GM12891 (cell line): ENCODE results near the gene ALKBH2. TPM values are rescaled to one million over a fixed set of nuclear protein-coding genes. Genes with fewer than 3 reads are reported as not detected.

ENCODE experiments used
- DNase-seq: peaks from one replicate; pipeline ENCODE4 v3.0.0; 2011; ENCODE audit warnings: low spot score; ENCODE audit not compliant: insufficient read length
- FAIRE-seq: peaks from 2 replicates; lab custom pipeline; 2011; peaks lifted over from hg19 to GRCh38; lab: Jason Lieb, UNC
- PAX5 ChIP-seq: IDR thresholded peaks from 2 replicates; pipeline ENCODE4 v1.6.1; 2011; ENCODE audit warnings: low read length, moderate library complexity, mild to moderate bottlenecking; ENCODE audit not compliant: insufficient read depth, severe bottlenecking
- POLR2A ChIP-seq: IDR thresholded peaks from 2 replicates; pipeline ENCODE4 v1.6.1; 2011; ENCODE audit warnings: low read depth, low read length, control low read depth
- POLR2AphosphoS5 ChIP-seq: IDR thresholded peaks from 2 replicates; pipeline ENCODE4 v1.6.1; 2011; ENCODE audit warnings: low read depth, low read length, control low read depth
- POU2F2 ChIP-seq: IDR thresholded peaks from 2 replicates; pipeline ENCODE4 v1.6.1; 2011; ENCODE audit warnings: low read depth, mild to moderate bottlenecking, control low read depth, low read length, moderate library complexity
- SPI1 ChIP-seq: IDR thresholded peaks from 2 replicates; pipeline ENCODE4 v1.6.1; 2011; ENCODE audit warnings: low read depth, low read length, control low read depth
- TAF1 ChIP-seq: IDR thresholded peaks from 2 replicates; pipeline ENCODE4 v1.6.1; 2011; ENCODE audit warnings: low read depth, low read length, control low read depth
- polyA plus RNA-seq: library from polyadenylated mRNA; unstranded; fragments of >200 nt; gene quantifications from one replicate; pipeline ENCODE4 v1.2.1, GENCODE V29; 2012; ENCODE audit warnings: low read depth, missing spikeins, inconsistent platforms; ENCODE audit not compliant: missing spikeins

Gene ALKBH2
- 20.5 TPM for polyA plus RNA-seq

DNA sequence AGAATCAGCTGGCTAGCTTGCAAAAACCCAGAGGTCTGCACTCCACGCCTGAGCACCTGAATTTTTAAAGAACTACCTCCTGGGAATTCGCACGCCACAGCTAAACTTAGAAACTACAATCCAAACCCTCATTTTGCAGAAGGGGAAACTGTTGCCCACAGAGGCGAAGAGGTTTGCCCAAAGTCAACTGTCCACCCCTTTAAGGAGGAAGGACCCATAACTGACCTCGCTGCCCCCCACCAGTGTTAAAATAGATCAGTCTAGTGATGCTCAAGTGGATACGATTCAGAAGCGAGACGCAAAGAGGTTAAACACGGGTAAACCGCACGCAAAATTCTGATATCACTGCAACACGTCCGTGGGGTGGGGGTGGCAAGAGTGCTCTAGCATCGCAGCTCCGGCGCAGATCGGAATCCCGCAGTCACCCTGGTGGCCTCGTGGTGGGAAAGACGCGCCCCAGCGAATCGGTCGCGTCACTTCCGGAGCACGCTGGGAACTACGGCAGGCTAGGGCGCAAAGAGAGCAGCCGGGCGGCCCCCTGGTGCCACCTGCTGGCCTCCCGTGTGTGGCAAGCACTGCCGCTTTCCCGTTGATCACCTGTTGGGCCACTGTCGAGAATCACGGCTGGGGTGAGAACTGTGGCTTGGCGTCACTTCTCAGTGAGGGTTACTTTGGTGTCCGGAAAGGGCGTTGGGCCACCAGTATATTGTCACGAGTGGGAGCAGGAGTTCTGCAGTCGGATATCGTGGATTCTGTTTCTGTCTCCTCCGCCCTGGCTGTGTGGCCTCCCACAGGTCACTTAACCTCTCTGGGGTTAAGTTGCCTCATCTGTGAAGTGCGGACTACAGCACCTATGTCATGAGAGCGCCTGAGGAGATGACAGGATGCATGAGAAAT is at the start of gene ALKBH2:
ALKBH2 (minus strand) TSS at position 451 of the 897 bp plus-strand sequence. CDS start 686 bp downstream, outside the sequence.
- peak; percentile 98 for FAIRE-seq
- TF ChIP-seq TAF1 (no peak; the same call in none of the 2 replicates), POLR2AphosphoS5 (peak; percentile 98), POLR2A (peak; percentile 98), PAX5 (no peak), POU2F2 (peak; percentile 95), SPI1 (0 out of 2 replicates have a peak, but pooled peaks have one; percentile 26)
- DNase-seq: peak; percentile 77

DNA sequence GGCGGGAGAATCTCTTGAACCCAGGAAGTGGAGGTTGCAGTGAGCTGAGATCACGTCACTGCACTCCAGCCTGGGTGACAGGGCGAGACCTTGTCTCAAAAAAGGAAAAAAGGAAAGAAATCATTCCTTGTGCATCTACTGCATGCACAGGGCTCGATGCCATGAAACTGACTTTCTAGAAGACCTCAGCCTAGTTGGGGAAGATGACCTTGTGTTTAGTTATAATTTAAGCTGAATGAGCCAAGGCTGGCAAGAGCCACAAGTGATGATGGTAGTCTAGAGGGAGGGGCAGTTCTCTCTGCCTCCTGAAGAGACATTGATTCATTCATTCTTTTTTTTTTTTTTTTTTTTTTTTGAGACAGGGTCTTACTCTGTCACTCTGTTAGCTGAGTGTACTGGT is 47.3 kb upstream of the ALKBH2 start:
- DNase-seq (no peak), FAIRE-seq (no peak)
- no peak for TF ChIP-seq PAX5
- no peak for TF ChIP-seq SPI1
- TF ChIP-seq POLR2AphosphoS5: no peak
- no peak for TF ChIP-seq TAF1
- no peak for TF ChIP-seq POLR2A
- no peak for TF ChIP-seq POU2F2

DNA sequence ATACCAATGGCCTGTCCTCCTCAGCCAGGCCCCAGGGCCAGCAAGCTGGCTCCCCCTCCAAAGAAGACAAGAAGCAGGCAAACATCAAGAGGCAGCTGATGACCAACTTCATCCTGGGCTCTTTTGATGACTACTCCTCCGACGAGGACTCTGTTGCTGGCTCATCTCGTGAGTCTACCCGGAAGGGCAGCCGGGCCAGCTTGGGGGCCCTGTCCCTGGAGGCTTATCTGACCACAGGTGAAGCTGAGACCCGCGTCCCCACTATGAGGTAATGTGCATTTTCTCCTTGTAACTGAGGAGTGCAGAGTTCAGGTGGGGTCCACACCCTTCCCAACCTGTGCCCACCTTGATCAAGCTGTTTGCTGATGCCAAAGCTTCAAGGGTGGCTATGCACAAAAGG is 46.5 kb upstream of the ALKBH2 start:
- FAIRE-seq: no peak
- TF ChIP-seq PAX5 (no peak), SPI1 (no peak), POLR2A (no peak), POLR2AphosphoS5 (no peak), TAF1 (no peak), POU2F2 (no peak)
- no peak for DNase-seq

DNA sequence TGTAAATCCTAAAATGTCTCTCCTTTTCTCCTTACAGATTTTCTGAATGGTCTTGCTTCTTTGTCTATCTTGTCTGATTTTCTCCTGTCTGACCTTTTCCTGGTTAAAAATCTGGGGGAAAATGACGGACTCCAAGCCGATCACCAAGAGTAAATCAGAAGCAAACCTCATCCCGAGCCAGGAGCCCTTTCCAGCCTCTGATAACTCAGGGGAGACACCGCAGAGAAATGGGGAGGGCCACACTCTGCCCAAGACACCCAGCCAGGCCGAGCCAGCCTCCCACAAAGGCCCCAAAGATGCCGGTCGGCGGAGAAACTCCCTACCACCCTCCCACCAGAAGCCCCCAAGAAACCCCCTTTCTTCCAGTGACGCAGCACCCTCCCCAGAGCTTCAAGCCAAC is 46.1 kb upstream of the ALKBH2 start:
- TF ChIP-seq TAF1 (no peak), SPI1 (no peak), POU2F2 (no peak), POLR2A (no peak), PAX5 (no peak), POLR2AphosphoS5 (no peak)
- no peak for DNase-seq
- no peak for FAIRE-seq

DNA sequence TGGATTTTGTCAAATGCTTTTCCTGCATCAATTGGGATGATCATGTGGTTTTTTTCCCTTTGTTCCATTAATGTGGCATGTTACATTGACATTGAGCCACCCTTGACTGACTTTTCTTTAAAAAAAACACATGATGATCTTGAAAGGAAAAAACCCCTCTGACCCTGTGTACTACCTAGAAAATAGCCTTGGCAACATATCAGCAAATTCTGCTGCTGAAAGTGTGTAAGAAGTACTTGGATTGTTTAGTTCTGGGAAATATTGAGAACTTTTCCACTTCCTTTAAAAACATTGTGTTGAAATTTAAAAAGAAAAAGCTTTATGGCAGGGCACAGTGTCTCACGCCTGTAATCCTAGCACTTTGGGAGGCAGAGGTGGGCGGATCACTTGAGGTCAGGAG is 43.8 kb upstream of the ALKBH2 start:
- no peak for FAIRE-seq
- no peak for TF ChIP-seq TAF1
- TF ChIP-seq POU2F2: no peak
- no peak for TF ChIP-seq SPI1
- TF ChIP-seq POLR2A: no peak
- TF ChIP-seq PAX5: no peak
- TF ChIP-seq POLR2AphosphoS5: no peak
- DNase-seq: no peak

DNA sequence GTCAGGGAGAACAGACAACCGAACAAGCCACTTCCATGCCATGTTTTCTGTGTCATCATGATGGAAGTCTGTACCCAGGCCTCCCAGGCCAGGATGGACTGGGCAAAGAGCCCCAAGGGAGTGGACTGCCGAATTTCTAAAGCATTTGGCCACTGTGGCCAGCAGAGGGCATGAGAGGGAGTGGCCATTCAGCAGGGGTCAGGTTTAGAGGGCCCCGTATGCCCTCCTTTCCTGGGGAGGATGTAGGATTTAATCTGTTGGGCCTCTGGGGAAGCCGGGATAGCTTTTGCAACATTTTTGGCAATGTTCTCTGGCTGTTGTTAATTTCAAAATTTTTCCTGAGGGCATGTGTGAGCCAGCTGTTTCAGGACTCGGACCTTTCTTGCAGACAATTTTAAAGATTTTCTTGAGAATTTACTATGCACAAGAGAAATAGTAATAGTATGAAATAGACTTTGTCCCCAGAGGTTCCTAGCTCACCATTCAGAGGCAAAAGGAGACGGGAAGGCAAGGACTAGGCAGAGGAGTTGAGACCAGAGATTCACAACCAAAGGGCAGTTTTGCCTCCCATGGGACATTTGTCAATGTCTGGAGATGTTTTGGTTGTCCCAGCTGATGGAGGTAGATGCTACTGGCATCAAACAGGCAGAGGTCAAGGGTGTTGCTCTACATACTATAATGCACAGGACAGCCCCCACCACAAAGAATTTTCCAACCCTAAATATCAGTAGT is 41.1 kb upstream of the ALKBH2 start:
- FAIRE-seq: no peak

DNA sequence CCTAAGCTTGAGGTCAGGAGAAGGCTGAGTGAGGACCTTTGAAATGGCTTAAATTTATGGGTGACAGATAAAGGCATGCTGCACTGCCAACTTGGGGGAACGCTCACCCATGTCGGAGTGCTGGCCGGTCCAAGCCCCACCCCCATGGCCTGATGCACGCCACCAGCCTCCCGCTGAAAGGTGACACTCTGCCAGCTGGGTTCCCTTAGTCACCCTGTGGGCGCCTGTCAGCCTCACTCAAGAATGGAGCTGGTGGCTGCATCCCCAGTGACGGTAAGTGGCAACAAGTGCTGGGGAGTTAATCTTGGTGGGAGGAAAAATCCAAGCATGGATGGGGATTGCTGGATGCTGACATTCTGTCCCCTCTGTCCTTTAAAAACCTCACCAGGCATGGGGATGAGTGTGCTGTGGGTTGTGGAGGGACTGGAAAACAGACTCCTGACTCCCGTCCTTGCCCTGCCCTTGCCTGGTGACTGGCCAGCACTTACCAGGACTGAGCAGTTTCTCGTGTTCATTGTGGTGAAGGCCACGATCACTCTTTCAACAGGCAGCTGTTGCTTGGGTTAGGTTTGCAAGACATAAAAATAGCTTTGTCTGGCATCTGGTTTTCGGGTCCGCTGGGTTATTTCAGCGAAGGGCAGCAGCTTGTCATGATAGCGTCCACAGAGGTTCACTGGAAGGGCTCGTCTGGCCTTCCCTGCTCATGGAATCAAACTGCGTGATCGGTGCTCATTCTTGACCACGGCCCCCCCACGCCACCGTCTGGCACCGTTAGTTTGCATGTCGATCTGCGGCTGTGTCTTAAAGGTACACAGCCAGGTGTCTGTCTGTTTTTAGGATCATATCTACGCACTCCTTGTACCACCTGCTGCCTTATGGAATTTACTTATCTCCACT is 38.1 kb upstream of the ALKBH2 start:
- DNase-seq (no peak), FAIRE-seq (no peak)
- no peak for TF ChIP-seq POU2F2
- no peak for TF ChIP-seq POLR2A
- no peak for TF ChIP-seq POLR2AphosphoS5
- TF ChIP-seq TAF1: no peak
- TF ChIP-seq SPI1: no peak
- TF ChIP-seq PAX5: no peak

More for the DNA sequence above, 41.1 kb upstream of the ALKBH2 start:
- DNase-seq: no peak
- TF ChIP-seq SPI1 (no peak), POLR2AphosphoS5 (no peak), POLR2A (no peak), PAX5 (no peak), TAF1 (no peak), POU2F2 (no peak)

DNA sequence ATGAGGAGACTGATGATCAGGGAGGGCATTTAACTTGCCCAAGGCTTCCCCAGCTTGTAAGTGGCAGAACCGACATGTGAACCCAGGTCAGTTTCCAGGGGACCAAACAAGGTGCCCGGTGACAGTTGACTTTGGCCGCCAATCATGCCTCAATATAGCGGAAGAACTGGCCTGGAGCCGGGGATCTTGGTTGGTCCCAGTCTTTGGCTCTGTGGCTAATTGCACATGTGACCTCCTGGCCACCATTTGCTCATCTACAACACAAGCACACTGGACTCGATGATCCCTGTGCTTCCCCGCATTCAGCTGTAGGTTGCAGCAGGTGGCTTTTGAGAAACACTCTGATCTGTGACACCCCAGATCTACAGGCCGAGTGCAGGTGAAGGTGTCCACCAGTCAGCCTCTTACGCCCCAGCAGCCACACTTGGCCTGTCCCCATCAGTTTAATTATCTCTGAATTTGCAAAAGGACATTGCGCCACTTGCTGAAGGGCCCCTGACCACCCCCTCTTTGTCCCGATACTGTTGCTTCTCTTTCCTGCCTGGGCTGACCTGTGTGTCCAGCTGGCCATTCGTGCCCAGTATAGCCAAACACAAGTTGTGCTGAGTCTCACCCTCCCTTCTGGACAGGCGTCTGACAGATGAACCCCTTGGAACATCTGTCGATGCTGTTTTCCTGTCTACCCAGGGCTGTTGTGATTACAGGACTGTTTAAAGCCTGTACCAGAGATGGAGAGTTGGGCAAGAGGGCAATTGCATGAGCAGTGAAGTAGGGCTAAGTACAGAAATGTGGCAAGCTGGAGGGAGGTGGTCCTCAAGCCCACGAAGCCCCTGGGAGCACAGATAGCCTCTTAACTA is 37.3 kb upstream of the ALKBH2 start:
- TF ChIP-seq TAF1 (no peak), SPI1 (no peak), POU2F2 (no peak), POLR2A (no peak), PAX5 (no peak), POLR2AphosphoS5 (no peak)
- DNase-seq (no peak), FAIRE-seq (no peak)
